HepG2 (cell line): Measurements from ENCODE around the gene SHLD1. TPM values are rescaled to one million over a fixed set of nuclear protein-coding genes. Genes with fewer than 3 reads are reported as not detected.

ENCODE experiments used
- BCL3 ChIP-seq: sonication (generic); formaldehyde crosslinking; IDR thresholded peaks from 2 replicates; pipeline ENCODE4 v1.5.1; 2020; ENCODE audit warnings: mild to moderate bottlenecking, missing genetic modification reagents, moderate library complexity
- LRRFIP1 ChIP-seq: sonication (generic); formaldehyde crosslinking; conservative IDR thresholded peaks from 2 replicates; pipeline ENCODE4 v1.4.0; 2020; ENCODE audit warnings: missing genetic modification reagents
- RBM22 ChIP-seq: fragments of 200-400 bp; formaldehyde crosslinking; optimal IDR thresholded peaks from 2 replicates; pipeline ENCODE3; 2017; ENCODE audit warnings: mild to moderate bottlenecking, low read length, moderate library complexity
- RFXAP ChIP-seq: sonication (generic); formaldehyde crosslinking; IDR thresholded peaks from 2 replicates; pipeline ENCODE4 v1.4.0; 2020; ENCODE audit warnings: missing genetic modification reagents, borderline replicate concordance
- SNRNP70 ChIP-seq: fragments of 200-400 bp; formaldehyde crosslinking; IDR thresholded peaks from 2 replicates; pipeline ENCODE4 v1.6.1; 2017; ENCODE audit warnings: mild to moderate bottlenecking, low read depth, low read length, moderate library complexity
- SRSF4 ChIP-seq: fragments of 200-400 bp; formaldehyde crosslinking; IDR thresholded peaks from one replicate; pipeline ENCODE4 v1.6.1; 2018; ENCODE audit warnings: mild to moderate bottlenecking, low read depth, low read length, moderate library complexity; ENCODE audit not compliant: poor library complexity, severe bottlenecking
- TIGD3 ChIP-seq: sonication (generic); formaldehyde crosslinking; IDR thresholded peaks from 2 replicates; pipeline ENCODE4 v1.5.1; 2020; ENCODE audit warnings: mild to moderate bottlenecking, missing genetic modification reagents, borderline replicate concordance
- WIZ ChIP-seq: sonication (generic); formaldehyde crosslinking; IDR thresholded peaks from 2 replicates; pipeline ENCODE4 v1.5.1; 2020; ENCODE audit warnings: mild to moderate bottlenecking, missing genetic modification reagents
- ZNF121 ChIP-seq: sonication (generic); formaldehyde crosslinking; IDR thresholded peaks from 2 replicates; pipeline ENCODE4 v1.5.0; 2020; ENCODE audit warnings: mild to moderate bottlenecking, missing genetic modification reagents
- ZNF282 ChIP-seq: fragments of 450-650 bp; IDR thresholded peaks from 2 replicates; pipeline ENCODE4 v1.6.1; 2018; ENCODE audit not compliant: partially characterized antibody
- ZNF343 ChIP-seq: sonication (generic); formaldehyde crosslinking; IDR thresholded peaks from 2 replicates; pipeline ENCODE4 v1.4.0; 2020; ENCODE audit warnings: mild to moderate bottlenecking, missing genetic modification reagents
- polyA plus RNA-seq, 8 experiments: library from polyadenylated mRNA; depleted of rRNA in 3 of 8; stranded (reverse) in 7 of 8; unstranded in 1 of 8; fragments of >200 nt; fragmentation: Illumina TruSeq in 4 of 8; extraction: Trizol in 4 of 8; gene quantifications; 2 replicates each; pipeline versions ENCODE4 v1.2.1 to v1.2.3, GENCODE V29; 2011 to 2016; ENCODE audit warnings: low read depth in 4 of 8, missing spikeins in 1 of 8, mixed read lengths in 1 of 8; ENCODE audit not compliant: insufficient read depth in 1 of 8
- total RNA-seq, 5 experiments: library from RNA; depleted of rRNA; stranded (reverse); fragments of >200 nt; fragmentation: Illumina TruSeq; extraction: Trizol; gene quantifications; 2 replicates each; pipeline ENCODE4 v1.2.3, GENCODE V29; 2016; ENCODE audit warnings: low read depth in 1 of 5
- TF ChIP-seq, protein P1 (sequence below): conservative IDR thresholded peaks from 2 replicates; pipeline ENCODE4 v1.6.1; 2018; ENCODE audit warnings: missing genetic modification reagents
- TF ChIP-seq, protein P2 (sequence below): IDR thresholded peaks from 2 replicates; pipeline ENCODE4 v1.6.1; 2016; ENCODE audit warnings: low read depth, missing genetic modification reagents, missing compliant biosample characterization

The SHLD1 gene
- total and polyA plus RNA-seq, 2 of the 13 experiments (the other 11 are each of a cell fraction or from before 2014, with no cell fraction given), result 8.9 to 10.0 TPM

GRCh38 chr20:5781798-5782750, 31.9 kb downstream of the SHLD1 start (continued):
- TF ChIP-seq RBM22 (no peak), WIZ (CRISPR knock-in tag) (0 out of 2 replicates have a peak, but pooled peaks have one; percentile 44), ZNF282 (no peak), RFXAP (CRISPR knock-in tag) (no peak), SRSF4 (no peak), ZNF121 (CRISPR knock-in tag) (no peak), SNRNP70 (no peak), ZNF343 (CRISPR knock-in tag) (no peak), BCL3 (CRISPR knock-in tag) (no peak), TIGD3 (CRISPR knock-in tag) (no peak), LRRFIP1 (no peak)
- TF ChIP-seq, protein P1, sequence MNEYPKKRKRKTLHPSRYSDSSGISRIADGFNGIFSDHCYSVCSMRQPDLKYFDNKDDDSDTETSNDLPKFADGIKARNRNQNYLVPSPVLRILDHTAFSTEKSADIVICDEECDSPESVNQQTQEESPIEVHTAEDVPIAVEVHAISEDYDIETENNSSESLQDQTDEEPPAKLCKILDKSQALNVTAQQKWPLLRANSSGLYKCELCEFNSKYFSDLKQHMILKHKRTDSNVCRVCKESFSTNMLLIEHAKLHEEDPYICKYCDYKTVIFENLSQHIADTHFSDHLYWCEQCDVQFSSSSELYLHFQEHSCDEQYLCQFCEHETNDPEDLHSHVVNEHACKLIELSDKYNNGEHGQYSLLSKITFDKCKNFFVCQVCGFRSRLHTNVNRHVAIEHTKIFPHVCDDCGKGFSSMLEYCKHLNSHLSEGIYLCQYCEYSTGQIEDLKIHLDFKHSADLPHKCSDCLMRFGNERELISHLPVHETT (CRISPR knock-in tag), result peak; percentile 31; the same call in 1 of the 2 replicates
- TF ChIP-seq, protein P2, sequence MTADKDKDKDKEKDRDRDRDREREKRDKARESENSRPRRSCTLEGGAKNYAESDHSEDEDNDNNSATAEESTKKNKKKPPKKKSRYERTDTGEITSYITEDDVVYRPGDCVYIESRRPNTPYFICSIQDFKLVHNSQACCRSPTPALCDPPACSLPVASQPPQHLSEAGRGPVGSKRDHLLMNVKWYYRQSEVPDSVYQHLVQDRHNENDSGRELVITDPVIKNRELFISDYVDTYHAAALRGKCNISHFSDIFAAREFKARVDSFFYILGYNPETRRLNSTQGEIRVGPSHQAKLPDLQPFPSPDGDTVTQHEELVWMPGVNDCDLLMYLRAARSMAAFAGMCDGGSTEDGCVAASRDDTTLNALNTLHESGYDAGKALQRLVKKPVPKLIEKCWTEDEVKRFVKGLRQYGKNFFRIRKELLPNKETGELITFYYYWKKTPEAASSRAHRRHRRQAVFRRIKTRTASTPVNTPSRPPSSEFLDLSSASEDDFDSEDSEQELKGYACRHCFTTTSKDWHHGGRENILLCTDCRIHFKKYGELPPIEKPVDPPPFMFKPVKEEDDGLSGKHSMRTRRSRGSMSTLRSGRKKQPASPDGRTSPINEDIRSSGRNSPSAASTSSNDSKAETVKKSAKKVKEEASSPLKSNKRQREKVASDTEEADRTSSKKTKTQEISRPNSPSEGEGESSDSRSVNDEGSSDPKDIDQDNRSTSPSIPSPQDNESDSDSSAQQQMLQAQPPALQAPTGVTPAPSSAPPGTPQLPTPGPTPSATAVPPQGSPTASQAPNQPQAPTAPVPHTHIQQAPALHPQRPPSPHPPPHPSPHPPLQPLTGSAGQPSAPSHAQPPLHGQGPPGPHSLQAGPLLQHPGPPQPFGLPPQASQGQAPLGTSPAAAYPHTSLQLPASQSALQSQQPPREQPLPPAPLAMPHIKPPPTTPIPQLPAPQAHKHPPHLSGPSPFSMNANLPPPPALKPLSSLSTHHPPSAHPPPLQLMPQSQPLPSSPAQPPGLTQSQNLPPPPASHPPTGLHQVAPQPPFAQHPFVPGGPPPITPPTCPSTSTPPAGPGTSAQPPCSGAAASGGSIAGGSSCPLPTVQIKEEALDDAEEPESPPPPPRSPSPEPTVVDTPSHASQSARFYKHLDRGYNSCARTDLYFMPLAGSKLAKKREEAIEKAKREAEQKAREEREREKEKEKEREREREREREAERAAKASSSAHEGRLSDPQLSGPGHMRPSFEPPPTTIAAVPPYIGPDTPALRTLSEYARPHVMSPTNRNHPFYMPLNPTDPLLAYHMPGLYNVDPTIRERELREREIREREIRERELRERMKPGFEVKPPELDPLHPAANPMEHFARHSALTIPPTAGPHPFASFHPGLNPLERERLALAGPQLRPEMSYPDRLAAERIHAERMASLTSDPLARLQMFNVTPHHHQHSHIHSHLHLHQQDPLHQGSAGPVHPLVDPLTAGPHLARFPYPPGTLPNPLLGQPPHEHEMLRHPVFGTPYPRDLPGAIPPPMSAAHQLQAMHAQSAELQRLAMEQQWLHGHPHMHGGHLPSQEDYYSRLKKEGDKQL (CRISPR knock-in tag), result peak; percentile 80
